Neural cell (in vitro differentiated cells): ENCODE measurements around the gene GPR62.

Experiments
- EZH2 ChIP-seq: fragments of 200-600, 300-800 bp; shearing (Covaris generic), sonication (generic); IDR thresholded peaks from 2 replicates; pipeline ENCODE4 v1.6.1; 2014; ENCODE audit warnings: antibody characterized with exemption, low read length, borderline replicate concordance, mild to moderate bottlenecking; ENCODE audit not compliant: insufficient read depth, poor library complexity, severe bottlenecking
- MXI1 ChIP-seq: fragments of 450-650 bp; conservative IDR thresholded peaks from 2 replicates; pipeline ENCODE4 v1.6.1; 2014; ENCODE audit warnings: antibody characterized with exemption, mild to moderate bottlenecking; ENCODE audit not compliant: poor library complexity, severe bottlenecking
- POLR2AphosphoS5 ChIP-seq: IDR thresholded peaks from 2 replicates; pipeline ENCODE4 v1.6.1; 2012
- RAD21 ChIP-seq: fragments of 450-650 bp; conservative IDR thresholded peaks from 2 replicates; pipeline ENCODE4 v1.6.1; 2014; ENCODE audit warnings: antibody characterized with exemption, mild to moderate bottlenecking, moderate library complexity
- SMC3 ChIP-seq: fragments of 450-650 bp; conservative IDR thresholded peaks from 2 replicates; pipeline ENCODE4 v1.6.1; 2014; ENCODE audit warnings: antibody characterized with exemption, mild to moderate bottlenecking, moderate library complexity; ENCODE audit not compliant: poor library complexity
- TAF1 ChIP-seq: IDR thresholded peaks from 2 replicates; pipeline ENCODE4 v1.6.1; 2012; ENCODE audit warnings: low read depth
- TF ChIP-seq, protein P1 (sequence below): fragments of 450-650 bp; IDR thresholded peaks from 2 replicates; pipeline ENCODE4 v1.5.1; 2014; ENCODE audit warnings: antibody characterized with exemption, mild to moderate bottlenecking, moderate library complexity; ENCODE audit not compliant: poor library complexity, severe bottlenecking
- TF ChIP-seq, protein P2 (sequence below): IDR thresholded peaks from 2 replicates; pipeline ENCODE4 v1.6.1; 2012; ENCODE audit warnings: borderline replicate concordance

DNA sequence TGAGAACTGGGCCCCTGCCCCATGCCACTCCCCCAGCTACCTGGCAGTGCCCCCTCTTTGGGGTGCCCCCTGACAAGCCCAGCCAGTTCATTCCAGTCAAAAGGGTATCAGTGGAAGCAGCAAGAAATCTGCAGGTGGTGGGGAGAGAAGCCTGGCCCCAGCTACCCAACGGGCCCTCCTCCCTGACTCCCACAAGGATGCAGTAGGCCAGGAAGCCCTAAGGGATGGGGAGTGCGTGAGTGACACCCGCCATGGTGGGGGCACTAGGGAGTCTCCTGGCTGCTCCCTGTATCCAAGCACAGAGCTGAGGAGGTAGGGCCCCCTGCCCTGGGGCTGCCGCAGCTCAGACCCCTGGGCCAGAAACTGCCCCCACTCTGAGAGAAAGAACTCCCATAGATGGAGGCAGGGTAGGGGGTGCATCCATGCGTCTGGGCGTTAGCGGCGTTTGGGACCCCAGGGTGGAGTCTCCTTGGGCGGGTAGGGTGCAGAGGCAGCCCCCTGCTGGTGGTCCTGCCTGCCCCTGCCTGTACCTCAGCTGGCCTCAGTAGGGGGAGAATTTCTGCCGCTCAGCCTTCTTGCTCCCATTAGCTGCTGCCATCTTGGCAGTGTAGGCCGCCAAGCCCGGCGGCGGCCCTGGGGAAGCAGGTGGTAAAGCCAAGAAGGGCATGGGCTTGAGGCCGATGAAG lies 2.5 kb downstream of the GPR62 start:
- TF ChIP-seq, protein P1, sequence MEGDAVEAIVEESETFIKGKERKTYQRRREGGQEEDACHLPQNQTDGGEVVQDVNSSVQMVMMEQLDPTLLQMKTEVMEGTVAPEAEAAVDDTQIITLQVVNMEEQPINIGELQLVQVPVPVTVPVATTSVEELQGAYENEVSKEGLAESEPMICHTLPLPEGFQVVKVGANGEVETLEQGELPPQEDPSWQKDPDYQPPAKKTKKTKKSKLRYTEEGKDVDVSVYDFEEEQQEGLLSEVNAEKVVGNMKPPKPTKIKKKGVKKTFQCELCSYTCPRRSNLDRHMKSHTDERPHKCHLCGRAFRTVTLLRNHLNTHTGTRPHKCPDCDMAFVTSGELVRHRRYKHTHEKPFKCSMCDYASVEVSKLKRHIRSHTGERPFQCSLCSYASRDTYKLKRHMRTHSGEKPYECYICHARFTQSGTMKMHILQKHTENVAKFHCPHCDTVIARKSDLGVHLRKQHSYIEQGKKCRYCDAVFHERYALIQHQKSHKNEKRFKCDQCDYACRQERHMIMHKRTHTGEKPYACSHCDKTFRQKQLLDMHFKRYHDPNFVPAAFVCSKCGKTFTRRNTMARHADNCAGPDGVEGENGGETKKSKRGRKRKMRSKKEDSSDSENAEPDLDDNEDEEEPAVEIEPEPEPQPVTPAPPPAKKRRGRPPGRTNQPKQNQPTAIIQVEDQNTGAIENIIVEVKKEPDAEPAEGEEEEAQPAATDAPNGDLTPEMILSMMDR, result no peak
- TF ChIP-seq MXI1 (no peak), EZH2 (no peak), POLR2AphosphoS5 (no peak), SMC3 (no peak), TAF1 (no peak), RAD21 (no peak)
- TF ChIP-seq, protein P2, sequence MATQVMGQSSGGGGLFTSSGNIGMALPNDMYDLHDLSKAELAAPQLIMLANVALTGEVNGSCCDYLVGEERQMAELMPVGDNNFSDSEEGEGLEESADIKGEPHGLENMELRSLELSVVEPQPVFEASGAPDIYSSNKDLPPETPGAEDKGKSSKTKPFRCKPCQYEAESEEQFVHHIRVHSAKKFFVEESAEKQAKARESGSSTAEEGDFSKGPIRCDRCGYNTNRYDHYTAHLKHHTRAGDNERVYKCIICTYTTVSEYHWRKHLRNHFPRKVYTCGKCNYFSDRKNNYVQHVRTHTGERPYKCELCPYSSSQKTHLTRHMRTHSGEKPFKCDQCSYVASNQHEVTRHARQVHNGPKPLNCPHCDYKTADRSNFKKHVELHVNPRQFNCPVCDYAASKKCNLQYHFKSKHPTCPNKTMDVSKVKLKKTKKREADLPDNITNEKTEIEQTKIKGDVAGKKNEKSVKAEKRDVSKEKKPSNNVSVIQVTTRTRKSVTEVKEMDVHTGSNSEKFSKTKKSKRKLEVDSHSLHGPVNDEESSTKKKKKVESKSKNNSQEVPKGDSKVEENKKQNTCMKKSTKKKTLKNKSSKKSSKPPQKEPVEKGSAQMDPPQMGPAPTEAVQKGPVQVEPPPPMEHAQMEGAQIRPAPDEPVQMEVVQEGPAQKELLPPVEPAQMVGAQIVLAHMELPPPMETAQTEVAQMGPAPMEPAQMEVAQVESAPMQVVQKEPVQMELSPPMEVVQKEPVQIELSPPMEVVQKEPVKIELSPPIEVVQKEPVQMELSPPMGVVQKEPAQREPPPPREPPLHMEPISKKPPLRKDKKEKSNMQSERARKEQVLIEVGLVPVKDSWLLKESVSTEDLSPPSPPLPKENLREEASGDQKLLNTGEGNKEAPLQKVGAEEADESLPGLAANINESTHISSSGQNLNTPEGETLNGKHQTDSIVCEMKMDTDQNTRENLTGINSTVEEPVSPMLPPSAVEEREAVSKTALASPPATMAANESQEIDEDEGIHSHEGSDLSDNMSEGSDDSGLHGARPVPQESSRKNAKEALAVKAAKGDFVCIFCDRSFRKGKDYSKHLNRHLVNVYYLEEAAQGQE, result no peak
